GM21360 (cell line): ENCODE data around the gene CENATAC.
A peak's percentile ranks its signal among the peaks of the same experiment; 100 is the strongest.
"Not testable (repeated sequence)": the region's sequence is repeated elsewhere in the genome, so short reads cannot be mapped to it uniquely, and the experiment has no call there.

Experiments
- ATAC-seq: cut with Tn5 transposase; IDR thresholded peaks from one replicate; pipeline ENCODE4 v1.9.1; 2021; ENCODE audit warnings: mild to moderate bottlenecking, moderate library complexity; ENCODE audit not compliant: unreplicated experiment

Gene CENATAC

DNA sequence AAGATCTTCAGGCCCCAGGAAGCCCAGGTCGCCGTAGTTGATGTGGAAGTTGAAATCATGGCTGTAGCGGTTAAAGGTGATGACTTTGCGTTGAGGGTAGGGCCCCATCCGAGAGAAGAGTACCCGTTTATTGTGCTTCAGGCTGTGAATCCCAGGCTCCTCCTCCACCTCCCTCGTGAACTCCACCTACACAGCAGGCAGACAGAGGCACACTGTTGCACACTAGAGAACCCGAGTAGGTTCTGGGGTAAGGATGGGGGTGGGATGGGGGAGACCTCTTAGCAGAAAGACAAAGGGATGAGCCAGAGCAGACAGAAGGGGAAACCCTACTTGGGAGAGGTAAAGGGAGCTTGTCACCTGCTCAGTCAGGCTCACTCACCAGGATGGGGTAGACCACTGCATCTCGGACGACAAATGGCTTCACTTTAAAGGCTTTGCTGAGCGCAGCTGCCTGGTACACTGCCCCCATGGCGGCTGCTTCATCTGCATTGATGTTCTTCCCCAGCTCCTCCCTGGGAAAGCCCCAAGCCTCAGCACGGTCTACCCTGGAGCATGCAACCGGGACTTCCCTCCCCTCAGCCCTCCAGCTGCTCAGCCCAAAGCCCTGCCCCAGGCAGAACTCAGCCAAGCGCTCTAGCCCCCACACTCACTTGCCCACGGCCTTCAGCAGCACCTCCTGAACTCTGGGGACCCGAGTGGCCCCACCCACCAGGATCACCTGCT lies 53.7 kb downstream of the CENATAC start:
- ATAC-seq, result peak; percentile 47

DNA sequence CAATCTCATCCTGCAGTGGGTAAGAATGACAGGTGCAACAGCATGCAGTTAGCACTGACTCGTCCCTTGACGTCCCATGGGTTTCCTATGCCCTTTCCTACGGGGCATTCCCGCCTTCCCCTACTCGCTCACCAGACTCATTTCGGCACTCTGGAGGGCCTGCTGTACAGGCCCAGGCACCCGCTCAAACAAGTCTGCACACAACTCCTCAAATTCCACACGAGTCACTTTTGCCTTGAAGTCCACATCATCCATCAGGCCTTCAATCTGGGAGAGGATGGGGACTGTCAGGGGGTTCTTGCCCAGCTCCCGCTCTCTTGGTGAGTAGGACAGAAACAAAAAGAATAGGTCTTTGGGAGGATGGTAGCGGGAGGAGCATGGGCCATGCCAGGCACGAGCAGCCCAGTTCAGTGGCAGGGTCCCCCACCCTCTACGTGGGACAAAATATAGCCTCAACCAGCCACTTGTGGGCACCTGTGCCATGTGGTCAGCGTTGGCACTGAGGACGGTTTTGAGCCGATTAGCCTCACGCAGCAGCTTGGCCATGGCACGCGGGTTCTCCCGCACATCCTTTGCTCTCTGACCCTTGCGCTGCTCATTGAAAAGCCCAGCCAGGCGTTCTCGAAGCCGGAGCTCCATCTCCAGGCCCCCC lies 54.4 kb downstream of the CENATAC start:
- no peak for ATAC-seq

GRCh38 chr11:119054418-119054817 lies 56.5 kb downstream of the CENATAC start:
- no peak for ATAC-seq

GRCh38 chr11:119055901-119056300 lies 58.0 kb downstream of the CENATAC start:
- no peak for ATAC-seq

DNA sequence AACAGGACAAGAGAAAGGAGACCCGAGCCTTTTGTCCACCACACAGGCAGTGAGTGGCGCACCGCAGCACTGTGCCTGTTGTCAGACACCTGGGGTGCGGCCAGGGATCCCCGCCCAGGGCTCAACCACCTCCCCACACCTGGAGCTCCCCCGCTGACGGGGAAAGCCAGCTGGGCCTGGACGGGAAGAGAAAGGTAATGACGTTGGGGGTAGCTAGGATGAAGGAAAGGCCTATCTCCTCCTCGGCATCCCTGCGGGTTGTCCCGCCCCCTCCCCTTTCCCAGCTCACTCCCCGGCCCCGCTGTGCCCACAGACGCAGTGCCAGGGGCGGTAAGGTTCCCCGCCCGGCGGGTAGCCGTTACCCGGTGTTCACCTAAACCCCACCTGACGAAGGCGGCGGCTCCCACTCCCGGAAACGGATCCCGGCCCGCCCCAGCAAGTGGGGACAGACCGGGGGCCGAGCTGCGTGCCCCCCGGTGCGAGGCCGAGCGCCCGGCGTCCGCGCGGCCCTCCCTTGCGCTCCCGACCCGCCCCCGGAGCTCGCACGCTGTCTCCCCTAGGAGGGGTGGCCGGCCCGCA lies 58.6 kb downstream of the CENATAC start:
- ATAC-seq, result peak; percentile 6

DNA sequence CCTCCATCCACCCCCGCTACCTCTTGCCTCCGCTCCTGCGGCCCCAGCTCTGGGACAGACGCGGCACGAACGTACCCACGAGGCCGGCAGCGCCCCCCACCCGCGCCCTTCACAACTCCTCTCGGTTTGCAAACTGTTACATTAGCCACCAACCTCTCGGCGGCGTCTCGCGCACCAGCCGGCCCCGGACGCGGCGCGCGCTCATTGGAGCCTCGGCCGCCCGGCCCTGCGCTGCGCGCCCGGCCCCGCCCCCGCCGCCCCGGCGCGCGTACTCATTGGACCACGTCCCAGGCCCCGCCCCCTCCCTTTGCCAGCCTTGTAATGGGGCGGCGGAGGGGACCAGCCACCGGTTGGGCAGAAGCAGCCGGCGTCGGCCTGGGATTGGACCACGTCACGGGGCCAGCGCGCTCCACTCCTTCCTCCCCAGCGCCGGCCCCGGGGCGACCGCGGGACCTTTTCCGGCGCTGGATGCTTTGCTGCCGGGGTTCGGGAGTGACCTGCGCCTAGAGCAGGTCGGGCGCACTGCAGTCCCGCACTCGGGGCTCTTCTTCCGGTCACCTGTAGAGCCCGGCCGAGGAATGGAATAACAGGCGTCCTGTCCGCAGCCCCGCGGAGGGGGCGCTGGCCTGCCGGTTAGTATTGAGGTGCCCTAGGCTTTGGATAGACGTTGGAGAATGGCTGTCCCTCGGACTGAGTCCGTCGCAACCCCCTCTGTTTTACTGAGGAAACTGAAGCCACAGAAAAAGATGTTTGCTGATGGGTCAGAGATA lies 59.2 kb downstream of the CENATAC start, which contains the start of gene HYOU1:
Gene HYOU1, minus strand, starts transcription at position 206 of the 770 bp plus-strand sequence. CDS start 1,045 bp downstream, outside the sequence.
- ATAC-seq, result peak; percentile 87

DNA sequence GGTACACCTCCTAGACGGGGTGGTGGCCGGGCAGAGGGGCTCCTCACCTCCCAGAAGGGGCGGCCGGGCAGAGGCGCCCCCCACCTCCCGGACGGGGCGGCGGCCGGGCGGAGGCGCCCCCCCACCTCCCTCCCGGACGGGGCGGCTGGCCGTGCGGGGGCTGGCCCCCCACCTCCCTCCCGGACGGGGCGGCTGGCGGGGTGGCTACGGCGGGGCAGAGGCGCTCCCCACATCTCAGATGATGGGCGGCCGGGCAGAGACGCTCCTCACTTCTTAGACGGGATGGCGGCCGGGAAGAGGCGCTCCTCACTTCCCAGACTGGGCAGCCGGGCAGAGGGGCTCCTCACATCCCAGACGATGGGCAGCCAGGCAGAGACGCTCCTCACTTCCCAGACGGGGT lies 61.2 kb downstream of the CENATAC start:
- ATAC-seq, result not testable (repeated sequence)

DNA sequence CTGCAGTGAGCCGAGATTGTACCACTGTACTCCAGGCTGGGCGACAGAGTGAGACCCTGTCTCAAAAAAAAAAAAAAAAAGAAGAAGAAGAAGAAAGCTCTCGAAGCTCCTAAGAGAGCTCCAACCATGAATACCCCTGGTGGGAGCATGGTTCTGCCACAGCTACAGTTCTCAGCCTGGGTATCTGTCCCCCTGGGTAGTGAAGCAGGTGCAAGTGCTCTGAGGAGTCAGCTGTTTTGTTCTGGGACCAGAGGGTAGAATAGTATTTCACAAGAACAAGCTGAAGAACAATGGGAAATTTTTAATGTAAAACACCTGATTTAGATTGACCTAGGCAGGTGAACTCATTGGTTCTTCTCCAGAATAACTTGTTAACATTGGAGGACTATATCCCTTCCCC lies 63.3 kb downstream of the CENATAC start:
- ATAC-seq, result no peak

DNA sequence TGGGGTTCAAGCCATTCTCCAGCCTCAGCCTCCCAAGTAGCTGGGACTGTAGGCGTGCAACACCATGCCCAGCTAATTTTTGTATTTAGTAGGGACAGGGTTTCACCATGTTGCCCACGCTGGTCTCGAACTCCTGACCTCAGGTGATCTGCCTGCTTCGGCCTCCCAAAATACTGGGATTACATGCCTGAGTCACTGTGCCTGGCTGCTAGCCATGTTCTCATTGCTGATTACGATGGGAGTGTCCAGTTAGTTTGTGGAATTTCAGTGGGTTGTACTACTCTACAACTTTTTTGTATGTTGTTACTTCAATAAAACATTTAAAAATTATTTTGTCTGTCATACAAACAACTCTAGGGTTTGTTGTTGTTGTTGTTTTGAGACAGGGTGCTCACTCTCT lies 64.8 kb downstream of the CENATAC start:
- ATAC-seq, result no peak

GRCh38 chr11:119065369-119065768 lies 67.4 kb downstream of the CENATAC start:
- ATAC-seq, result no peak
